Stomach (tissue), 9 donors: ENCODE data around the gene ZSCAN5A. TPM values are rescaled to one million over a fixed set of nuclear protein-coding genes. Genes with fewer than 3 reads are reported as not detected.

Experiments
- DNase-seq, 2 donors: peaks; one replicate each; pipeline versions ENCODE4 v3.0.0 to v3.0.0-alpha.2; 2013 to 2019
- H3K27ac ChIP-seq, 5 donors: fragments of 200-600 bp in 4 of 5; sonication (generic) in 4 of 5; one replicate each; pipeline ENCODE4 v1.5.1; 2013 to 2019; ENCODE audit warnings: mild to moderate bottlenecking in 1 of 5, moderate library complexity in 1 of 5
- H3K27me3 ChIP-seq, 3 donors: fragments of 200-600 bp; sonication (generic); one replicate each; pipeline ENCODE4 v1.5.1; 2017 to 2019; ENCODE audit warnings: mixed run types in 1 of 3
- H3K36me3 ChIP-seq, 4 donors: fragments of 200-600 bp; sonication (generic); 1 replicate in 3 of 4; 2 replicates in 1 of 4; pipeline ENCODE4 v1.5.1; 2016 to 2019
- H3K4me1 ChIP-seq, 4 donors: fragments of 200-600 bp; sonication (generic); one replicate each; pipeline ENCODE4 v1.5.1; 2016 to 2019
- H3K4me3 ChIP-seq, 4 donors: fragments of 200-600 bp; sonication (generic) in 3 of 4; one replicate each; pipeline ENCODE4 v1.5.1; 2016 to 2019; ENCODE audit warnings: mild to moderate bottlenecking in 1 of 4
- H3K9me3 ChIP-seq, 4 donors: fragments of 200-600 bp; sonication (generic); one replicate each; pipeline ENCODE4 v1.5.1; 2016 to 2019
- EP300 ChIP-seq: sonication (generic); formaldehyde crosslinking; IDR thresholded peaks from one replicate; pipeline ENCODE4 v1.6.1; 2017; ENCODE audit warnings: antibody characterized with exemption
- POLR2A ChIP-seq, 4 donors: fragments of 450-650 bp; IDR thresholded peaks; one replicate each; pipeline ENCODE4 v1.6.1; 2016; ENCODE audit warnings: antibody characterized with exemption in 4 of 4, control low read depth in 2 of 4, mild to moderate bottlenecking in 1 of 4, moderate library complexity in 1 of 4
- POLR2AphosphoS5 ChIP-seq, 3 donors: sonication (generic); formaldehyde crosslinking; IDR thresholded peaks; one replicate each; pipeline ENCODE4 v1.6.1; 2016; ENCODE audit warnings: antibody characterized with exemption in 3 of 3
- WGBS, 5 donors: extraction: QIAGEN DNeasy Blood & Tissue Kit in 3 of 5; methylation state at CpG; one replicate each; pipeline versions ENCODE4 v1.1.5 to v1.1.7; 2013 to 2018; 5-methylcytosine and 5-hydroxymethylcytosine counted together
- intact Hi-C: fragments of 100-400 bp; cut with DNase I; formaldehyde crosslinking; loops from one replicate; pipeline ENCODE4 v1.15.1; 2023; ENCODE audit warnings: low total_unique reads
- polyA plus RNA-seq, 3 donors: library from polyadenylated mRNA; stranded (reverse); fragments of 200-250 nt; gene quantifications; one replicate each; pipeline ENCODE4 v1.2.3, GENCODE V29; 2013
- total RNA-seq, 5 donors: library from RNA; depleted of rRNA; stranded (reverse); fragments of >200 nt; gene quantifications; one replicate each; pipeline versions ENCODE4 v1.1.0 to v1.2.3, GENCODE V29; 2014 to 2016
- TF ChIP-seq, protein P1 (sequence below), 7 experiments: fragments of 450-650 bp in 4 of 7; fragments of 200-600 bp in 3 of 7; sonication (generic) in 3 of 7; IDR thresholded peaks; one replicate each; pipeline ENCODE4 v1.5.1; 2016 to 2019; ENCODE audit warnings: antibody characterized with exemption in 7 of 7, control low read depth in 2 of 7, mild to moderate bottlenecking in 1 of 7
- donor health status: healthy with polysubstance abuse.
- donor health status: Bipolar disorder and iron deficiency.
- donor health status: healthy.

The ZSCAN5A gene
- total and polyA plus RNA-seq, 8 donors, result 0.89 to 21.6 (median 3.7) TPM; not detected in 1

DNA sequence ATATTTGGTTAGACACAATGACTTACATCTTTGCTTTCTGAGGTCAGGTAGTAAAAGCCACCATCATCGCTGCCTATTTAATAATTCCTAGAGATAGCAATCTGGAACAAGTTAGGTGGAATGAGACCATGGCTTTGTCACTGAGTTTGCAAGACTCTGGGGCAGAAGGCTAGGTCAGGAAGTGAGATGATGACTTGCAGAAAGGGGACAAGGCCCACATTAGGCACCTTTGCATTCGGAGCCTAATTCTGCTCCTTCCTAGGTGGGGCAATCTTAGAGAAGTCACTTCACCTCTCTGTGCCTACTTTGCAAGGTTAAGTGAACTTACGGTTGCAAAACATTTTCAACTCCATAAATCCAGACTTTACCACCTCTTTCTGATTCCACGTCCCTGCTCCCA, 31.8 kb downstream of the ZSCAN5A start:
- intact Hi-C loops, result no loop called here
- DNase-seq, result no peak

DNA sequence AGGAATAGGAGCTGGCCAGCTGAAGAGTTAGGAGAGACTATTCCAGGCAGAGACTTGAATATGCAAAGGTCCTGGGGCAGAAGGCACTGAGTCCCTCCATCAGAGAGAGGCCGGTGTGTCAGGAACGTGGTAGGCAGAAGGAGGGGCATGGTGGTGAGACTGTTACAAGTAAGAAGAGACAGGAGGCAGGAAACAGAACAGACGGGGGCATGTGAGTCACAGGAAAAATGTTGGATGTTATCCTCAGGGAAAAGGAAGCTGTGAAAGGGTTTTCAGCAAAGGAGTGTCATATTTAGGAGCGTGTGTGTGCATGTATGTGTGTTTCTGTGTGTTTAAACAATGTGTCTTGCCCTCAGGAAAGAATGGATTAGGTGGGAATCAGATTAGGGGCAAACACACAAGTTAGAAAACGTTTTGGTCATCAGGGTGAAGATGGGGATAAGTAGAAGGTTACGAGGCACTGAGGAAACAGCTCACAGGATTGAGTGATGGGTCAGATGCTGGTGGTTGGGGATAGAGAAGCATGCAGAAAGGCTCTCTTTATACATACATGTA, 41.0 kb downstream of the ZSCAN5A start:
- intact Hi-C loops, result no loop called here
- no peaks in the 10 kb centered on the region for H3K27me3 ChIP-seq
- H3K36me3 ChIP-seq, result peaks cover 0 to 13% (median 6%) of the 10 kb centered on the region in 4 donors
- no peak overlapping the region for H3K27ac ChIP-seq
- no peak overlapping the region for H3K4me3 ChIP-seq
- WGBS, 5 donors, result 53 to 70% (median 57%) methylated on average over 6 of the region's 6 CpGs
- H3K9me3 ChIP-seq, result peaks cover 0 to 6% (median 0%) of the 10 kb centered on the region in 4 donors
- no peak for DNase-seq
- no peaks in the 10 kb centered on the region for H3K4me1 ChIP-seq
- TF ChIP-seq, protein P1, sequence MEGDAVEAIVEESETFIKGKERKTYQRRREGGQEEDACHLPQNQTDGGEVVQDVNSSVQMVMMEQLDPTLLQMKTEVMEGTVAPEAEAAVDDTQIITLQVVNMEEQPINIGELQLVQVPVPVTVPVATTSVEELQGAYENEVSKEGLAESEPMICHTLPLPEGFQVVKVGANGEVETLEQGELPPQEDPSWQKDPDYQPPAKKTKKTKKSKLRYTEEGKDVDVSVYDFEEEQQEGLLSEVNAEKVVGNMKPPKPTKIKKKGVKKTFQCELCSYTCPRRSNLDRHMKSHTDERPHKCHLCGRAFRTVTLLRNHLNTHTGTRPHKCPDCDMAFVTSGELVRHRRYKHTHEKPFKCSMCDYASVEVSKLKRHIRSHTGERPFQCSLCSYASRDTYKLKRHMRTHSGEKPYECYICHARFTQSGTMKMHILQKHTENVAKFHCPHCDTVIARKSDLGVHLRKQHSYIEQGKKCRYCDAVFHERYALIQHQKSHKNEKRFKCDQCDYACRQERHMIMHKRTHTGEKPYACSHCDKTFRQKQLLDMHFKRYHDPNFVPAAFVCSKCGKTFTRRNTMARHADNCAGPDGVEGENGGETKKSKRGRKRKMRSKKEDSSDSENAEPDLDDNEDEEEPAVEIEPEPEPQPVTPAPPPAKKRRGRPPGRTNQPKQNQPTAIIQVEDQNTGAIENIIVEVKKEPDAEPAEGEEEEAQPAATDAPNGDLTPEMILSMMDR (IDR thresholded peaks at IDR 0.05), result no peak
- TF ChIP-seq POLR2AphosphoS5 (IDR thresholded peaks at IDR 0.05) (no peak), POLR2A (IDR thresholded peaks at IDR 0.05) (no peak)

More for the DNA sequence above, 31.8 kb downstream of the ZSCAN5A start:
- Histone ChIP-seq H3K36me3 (peaks cover 0 to 9% (median 7%) of the 10 kb centered on the region in 4 donors), H3K4me1 (no peaks in the 10 kb centered on the region), H3K27me3 (no peaks in the 10 kb centered on the region), H3K4me3 (no peak overlapping the region), H3K9me3 (no peaks in the 10 kb centered on the region), H3K27ac (no peak overlapping the region)
- 92 to 96% (median 93%) methylated on average over 4 of the region's 4 CpGs for WGBS, 5 donors
- TF ChIP-seq POLR2A (IDR thresholded peaks at IDR 0.05) (no peak), POLR2AphosphoS5 (IDR thresholded peaks at IDR 0.05) (no peak), EP300 (no peak)
- TF ChIP-seq, protein P1 (IDR thresholded peaks at IDR 0.05), result no peak

DNA sequence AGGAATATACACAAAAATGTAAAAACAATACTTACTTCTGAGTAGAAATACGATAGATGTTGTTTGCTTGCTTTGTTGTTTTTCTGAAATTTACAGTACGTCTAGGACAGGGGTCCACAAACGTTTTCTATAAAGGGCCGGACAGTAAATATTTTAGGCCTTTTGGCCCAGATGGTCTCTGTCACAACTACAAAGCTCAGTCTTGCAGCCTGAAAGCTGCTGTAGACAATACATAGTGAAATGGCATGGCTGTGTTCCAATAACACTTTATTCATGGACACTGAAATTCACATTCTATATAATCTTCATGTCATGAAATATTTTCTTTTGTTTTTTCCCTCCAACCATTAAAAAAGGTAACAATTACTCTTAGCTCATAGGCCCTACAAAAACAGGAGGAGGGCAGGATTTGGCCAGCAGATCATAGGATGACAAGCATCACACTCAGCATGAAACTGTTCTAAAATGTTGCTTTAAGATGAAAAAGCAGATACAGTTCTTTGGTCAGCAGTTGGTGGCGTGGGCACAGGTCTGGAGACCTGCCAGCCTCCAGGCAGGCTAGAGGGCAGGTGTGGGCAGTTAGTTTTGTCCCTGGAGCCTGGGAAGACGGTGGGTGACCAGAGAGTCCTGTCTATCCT, 42.4 kb downstream of the ZSCAN5A start, which contains the start of gene EDDM13:
TSS of gene EDDM13 (plus strand) at position 588 of the 638 bp plus-strand sequence. CDS start 87 bp downstream, outside the sequence.
- TF ChIP-seq, protein P1 (IDR thresholded peaks at IDR 0.05), result no peak
- TF ChIP-seq POLR2AphosphoS5 (IDR thresholded peaks at IDR 0.05), result no peak
- TF ChIP-seq EP300, result no peak
- no peak for TF ChIP-seq POLR2A (IDR thresholded peaks at IDR 0.05)
- no peak within 1 kb of the TSS for H3K4me3 ChIP-seq
- no peak for DNase-seq
- H3K9me3 ChIP-seq, result peaks cover 0 to 4% (median 0%) of the 10 kb centered on the region in 4 donors
- 77 to 86% (median 84%) methylated on average over 6 of the region's 6 CpGs for WGBS, 5 donors
- peaks cover 0 to 5% (median 2%) of the 10 kb centered on the region in 4 donors for H3K36me3 ChIP-seq
- no peak within 1 kb of the TSS for H3K27ac ChIP-seq
- H3K4me1 ChIP-seq, result no peaks in the 10 kb centered on the region
- H3K27me3 ChIP-seq, result no peaks in the 10 kb centered on the region
- intact Hi-C loops, result no loop called here

DNA sequence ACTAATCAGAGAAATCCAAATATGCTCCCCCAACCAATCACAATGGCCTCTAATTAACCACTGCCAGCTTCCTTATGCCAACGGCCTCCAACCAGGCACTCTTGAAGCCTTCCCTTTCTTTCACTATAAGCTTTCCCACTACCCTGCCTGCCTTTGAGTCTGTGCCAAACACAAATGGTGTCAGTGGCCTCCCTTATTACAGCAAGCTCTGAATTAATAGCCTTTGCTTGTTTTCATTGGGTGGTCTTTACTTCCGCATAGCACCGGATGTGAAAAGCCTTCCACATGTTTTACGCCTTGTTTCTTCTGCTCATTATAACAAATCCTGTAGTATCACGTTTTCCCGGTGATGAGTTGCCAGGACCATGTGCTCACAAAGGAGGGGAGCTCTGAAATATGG, 43.5 kb downstream of the ZSCAN5A start:
- no peaks in the 10 kb centered on the region for H3K27me3 ChIP-seq
- H3K36me3 ChIP-seq, result no peaks in the 10 kb centered on the region
- intact Hi-C loops, result no loop called here
- no peaks in the 10 kb centered on the region for H3K9me3 ChIP-seq
- no peak overlapping the region for H3K4me3 ChIP-seq
- DNase-seq, result no peak
- no peaks in the 10 kb centered on the region for H3K4me1 ChIP-seq
- H3K27ac ChIP-seq, result no peak overlapping the region
- no peak for TF ChIP-seq POLR2AphosphoS5 (IDR thresholded peaks at IDR 0.05)
- no peak for TF ChIP-seq EP300
- TF ChIP-seq, protein P1 (IDR thresholded peaks at IDR 0.05), result no peak
- TF ChIP-seq POLR2A (IDR thresholded peaks at IDR 0.05), result no peak
- WGBS, 5 donors, result 74 to 89% (median 75%) methylated on average over 6 of the region's 6 CpGs
